ENCODE measurements around the gene SRSF4. TPM values are rescaled to one million over a fixed set of nuclear protein-coding genes. Genes with fewer than 3 reads are reported as not detected.

The SRSF4 gene
- total RNA-seq, 1 donor from 2014 or later = 48.2 TPM

GRCh38 chr1:29099286-29099685 is 82.4 kb downstream of the SRSF4 start:
- no peak overlapping the region for H3K4me3 ChIP-seq (ENCODE audit: low read depth, low read length)
- no peak for DNase-seq (ENCODE audit: low read depth)
- TF ChIP-seq CTCF (conservative IDR thresholded peaks at IDR 0.05; ENCODE audit: low read depth, low read length) = no peak

Other genes starting within 250 kb of the SRSF4 start
- gene TMEM200B, start 58.0 kb downstream of the SRSF4 start, total RNA-seq = 6.9 and 14.9 TPM in 2 replicates
- 19.7 and 38.8 TPM in 2 replicates for gene MECR, start 49.0 kb upstream of the SRSF4 start, total RNA-seq
- gene PTPRU, start 54.6 kb upstream of the SRSF4 start, total RNA-seq = 28.1 and 44.7 TPM in 2 replicates